Measurements from ENCODE around the gene CAMTA1. TPM values are rescaled to one million over a fixed set of nuclear protein-coding genes. Genes with fewer than 3 reads are reported as not detected.

CAMTA1 gene
- total RNA-seq, 3 donors from 2014 or later: 73.4 to 114 (median 82.6) TPM

- no peaks in the 10 kb centered on the region for H3K9me3 ChIP-seq
- ATAC-seq (no peak), DNase-seq (no peak)
- TF ChIP-seq CTCF (IDR thresholded peaks at IDR 0.05): no peak
- no peaks in the 10 kb centered on the region for H3K4me1 ChIP-seq (ENCODE audit: low read depth)
- intact Hi-C loops (cut with DNase I, micrococcal nuclease): no loop called here
- no peaks in the 10 kb centered on the region for H3K36me3 ChIP-seq (ENCODE audit: low read depth)
- H3K4me3 ChIP-seq: no peak overlapping the region
Observed at GRCh38 chr1:7103874-7104273, 318.6 kb downstream of the CAMTA1 start.

GRCh38 chr1:7104339-7104738, 319.1 kb downstream of the CAMTA1 start:
- DNase-seq (no peak), ATAC-seq (no peak)
- no peaks in the 10 kb centered on the region for H3K36me3 ChIP-seq (ENCODE audit: low read depth)
- H3K4me1 ChIP-seq (ENCODE audit: low read depth): no peaks in the 10 kb centered on the region
- H3K9me3 ChIP-seq: no peaks in the 10 kb centered on the region
- intact Hi-C loops (cut with DNase I, micrococcal nuclease): no loop called here
- H3K4me3 ChIP-seq: no peak overlapping the region
- TF ChIP-seq CTCF (IDR thresholded peaks at IDR 0.05): no peak

GRCh38 chr1:7105269-7105668, 320.0 kb downstream of the CAMTA1 start:
- Histone ChIP-seq H3K4me1 (ENCODE audit: low read depth) (no peaks in the 10 kb centered on the region), H3K9me3 (no peaks in the 10 kb centered on the region), H3K4me3 (no peak overlapping the region), H3K36me3 (ENCODE audit: low read depth) (no peaks in the 10 kb centered on the region)
- DNase-seq: no peak
- no peak for TF ChIP-seq CTCF (IDR thresholded peaks at IDR 0.05)
- ATAC-seq: no peak
- intact Hi-C loops (cut with DNase I, micrococcal nuclease): no loop called here

- ATAC-seq (no peak), DNase-seq (no peak)
- no peak for TF ChIP-seq CTCF (IDR thresholded peaks at IDR 0.05)
- no peaks in the 10 kb centered on the region for H3K4me1 ChIP-seq (ENCODE audit: low read depth)
- no peak overlapping the region for H3K4me3 ChIP-seq
- H3K9me3 ChIP-seq: no peaks in the 10 kb centered on the region
- H3K36me3 ChIP-seq (ENCODE audit: low read depth): no peaks in the 10 kb centered on the region
- intact Hi-C loops (cut with DNase I, micrococcal nuclease): no loop called here
Observed at GRCh38 chr1:7106442-7107108, 321.3 kb downstream of the CAMTA1 start.

- Histone ChIP-seq H3K4me3 (no peak overlapping the region), H3K9me3 (no peaks in the 10 kb centered on the region), H3K36me3 (ENCODE audit: low read depth) (no peaks in the 10 kb centered on the region), H3K4me1 (ENCODE audit: low read depth) (no peaks in the 10 kb centered on the region)
- DNase-seq (no peak), ATAC-seq (no peak)
- TF ChIP-seq CTCF (IDR thresholded peaks at IDR 0.05): no peak
- intact Hi-C loops (cut with DNase I, micrococcal nuclease): no loop called here
Observed at GRCh38 chr1:7107109-7107830, 322.0 kb downstream of the CAMTA1 start.

All from mucosa of descending colon (tissue), 3 donors.